ENCODE measurements around the gene KIF1A. TPM values are rescaled to one million over a fixed set of nuclear protein-coding genes. Genes with fewer than 3 reads are reported as not detected.

Gene KIF1A
- polyA plus RNA-seq, 1 donor from 2014 or later, result 63.4 TPM

DNA sequence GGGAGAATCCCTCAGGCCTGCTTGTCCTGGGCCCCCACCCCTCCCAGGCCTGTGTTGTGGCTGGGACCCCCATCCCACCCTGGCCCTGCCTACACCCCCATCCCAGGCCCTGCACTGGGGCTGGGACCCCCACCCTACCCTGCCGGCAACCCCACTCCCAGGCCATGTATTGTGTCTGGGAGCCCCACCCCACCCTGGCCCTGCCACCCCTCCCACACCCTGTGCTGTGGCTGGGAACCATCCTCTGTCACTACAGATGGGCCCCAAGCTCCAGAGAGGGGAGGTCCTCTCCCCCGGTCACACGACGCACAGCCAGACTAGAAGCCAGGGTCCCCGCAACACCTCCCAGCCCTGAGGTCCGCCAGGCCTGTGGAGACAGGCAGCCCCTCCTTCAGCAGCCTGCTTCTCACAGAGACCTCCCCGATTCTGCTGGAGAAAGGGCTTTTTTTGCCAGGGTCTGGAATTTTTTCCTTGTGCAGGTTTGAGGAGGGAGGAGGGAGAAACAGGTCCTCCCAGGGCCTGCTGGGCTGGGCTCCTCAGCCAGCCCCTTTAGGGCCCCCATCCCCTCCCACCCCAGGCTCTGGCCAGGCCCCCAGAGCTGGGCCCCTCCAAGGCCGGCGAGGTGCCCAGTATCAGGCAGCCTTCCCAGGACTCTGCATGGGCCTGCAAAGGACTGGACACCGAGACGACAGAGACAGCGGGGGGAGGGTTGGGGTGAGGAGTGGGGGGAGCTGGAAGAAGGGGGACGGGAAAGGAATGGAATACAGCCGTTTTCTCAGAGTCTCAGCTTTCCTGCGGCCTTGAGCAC is 28.0 kb downstream of the KIF1A start:
- TF ChIP-seq EZH2 (IDR thresholded peaks at IDR 0.05; ENCODE audit: borderline replicate concordance, insufficient read depth, low read length, poor library complexity, severe bottlenecking) (no peak), EP300 (conservative IDR thresholded peaks at IDR 0.05; ENCODE audit: poor library complexity, severe bottlenecking) (no peak), SMC3 (conservative IDR thresholded peaks at IDR 0.05; ENCODE audit: poor library complexity) (no peak), TAF1 (IDR thresholded peaks at IDR 0.05; ENCODE audit: low read depth) (no peak), MXI1 (conservative IDR thresholded peaks at IDR 0.05; ENCODE audit: poor library complexity, severe bottlenecking) (no peak), POLR2AphosphoS5 (IDR thresholded peaks at IDR 0.05) (no peak), RAD21 (conservative IDR thresholded peaks at IDR 0.05) (no peak)
- TF ChIP-seq, protein P1, sequence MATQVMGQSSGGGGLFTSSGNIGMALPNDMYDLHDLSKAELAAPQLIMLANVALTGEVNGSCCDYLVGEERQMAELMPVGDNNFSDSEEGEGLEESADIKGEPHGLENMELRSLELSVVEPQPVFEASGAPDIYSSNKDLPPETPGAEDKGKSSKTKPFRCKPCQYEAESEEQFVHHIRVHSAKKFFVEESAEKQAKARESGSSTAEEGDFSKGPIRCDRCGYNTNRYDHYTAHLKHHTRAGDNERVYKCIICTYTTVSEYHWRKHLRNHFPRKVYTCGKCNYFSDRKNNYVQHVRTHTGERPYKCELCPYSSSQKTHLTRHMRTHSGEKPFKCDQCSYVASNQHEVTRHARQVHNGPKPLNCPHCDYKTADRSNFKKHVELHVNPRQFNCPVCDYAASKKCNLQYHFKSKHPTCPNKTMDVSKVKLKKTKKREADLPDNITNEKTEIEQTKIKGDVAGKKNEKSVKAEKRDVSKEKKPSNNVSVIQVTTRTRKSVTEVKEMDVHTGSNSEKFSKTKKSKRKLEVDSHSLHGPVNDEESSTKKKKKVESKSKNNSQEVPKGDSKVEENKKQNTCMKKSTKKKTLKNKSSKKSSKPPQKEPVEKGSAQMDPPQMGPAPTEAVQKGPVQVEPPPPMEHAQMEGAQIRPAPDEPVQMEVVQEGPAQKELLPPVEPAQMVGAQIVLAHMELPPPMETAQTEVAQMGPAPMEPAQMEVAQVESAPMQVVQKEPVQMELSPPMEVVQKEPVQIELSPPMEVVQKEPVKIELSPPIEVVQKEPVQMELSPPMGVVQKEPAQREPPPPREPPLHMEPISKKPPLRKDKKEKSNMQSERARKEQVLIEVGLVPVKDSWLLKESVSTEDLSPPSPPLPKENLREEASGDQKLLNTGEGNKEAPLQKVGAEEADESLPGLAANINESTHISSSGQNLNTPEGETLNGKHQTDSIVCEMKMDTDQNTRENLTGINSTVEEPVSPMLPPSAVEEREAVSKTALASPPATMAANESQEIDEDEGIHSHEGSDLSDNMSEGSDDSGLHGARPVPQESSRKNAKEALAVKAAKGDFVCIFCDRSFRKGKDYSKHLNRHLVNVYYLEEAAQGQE (IDR thresholded peaks at IDR 0.05; ENCODE audit: borderline replicate concordance), result no peak
- TF ChIP-seq, protein P2, sequence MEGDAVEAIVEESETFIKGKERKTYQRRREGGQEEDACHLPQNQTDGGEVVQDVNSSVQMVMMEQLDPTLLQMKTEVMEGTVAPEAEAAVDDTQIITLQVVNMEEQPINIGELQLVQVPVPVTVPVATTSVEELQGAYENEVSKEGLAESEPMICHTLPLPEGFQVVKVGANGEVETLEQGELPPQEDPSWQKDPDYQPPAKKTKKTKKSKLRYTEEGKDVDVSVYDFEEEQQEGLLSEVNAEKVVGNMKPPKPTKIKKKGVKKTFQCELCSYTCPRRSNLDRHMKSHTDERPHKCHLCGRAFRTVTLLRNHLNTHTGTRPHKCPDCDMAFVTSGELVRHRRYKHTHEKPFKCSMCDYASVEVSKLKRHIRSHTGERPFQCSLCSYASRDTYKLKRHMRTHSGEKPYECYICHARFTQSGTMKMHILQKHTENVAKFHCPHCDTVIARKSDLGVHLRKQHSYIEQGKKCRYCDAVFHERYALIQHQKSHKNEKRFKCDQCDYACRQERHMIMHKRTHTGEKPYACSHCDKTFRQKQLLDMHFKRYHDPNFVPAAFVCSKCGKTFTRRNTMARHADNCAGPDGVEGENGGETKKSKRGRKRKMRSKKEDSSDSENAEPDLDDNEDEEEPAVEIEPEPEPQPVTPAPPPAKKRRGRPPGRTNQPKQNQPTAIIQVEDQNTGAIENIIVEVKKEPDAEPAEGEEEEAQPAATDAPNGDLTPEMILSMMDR (IDR thresholded peaks at IDR 0.05; ENCODE audit: poor library complexity, severe bottlenecking), result no peak
- no peak overlapping the region for H2AFZ ChIP-seq (ENCODE audit: low read depth, low read length)

DNA sequence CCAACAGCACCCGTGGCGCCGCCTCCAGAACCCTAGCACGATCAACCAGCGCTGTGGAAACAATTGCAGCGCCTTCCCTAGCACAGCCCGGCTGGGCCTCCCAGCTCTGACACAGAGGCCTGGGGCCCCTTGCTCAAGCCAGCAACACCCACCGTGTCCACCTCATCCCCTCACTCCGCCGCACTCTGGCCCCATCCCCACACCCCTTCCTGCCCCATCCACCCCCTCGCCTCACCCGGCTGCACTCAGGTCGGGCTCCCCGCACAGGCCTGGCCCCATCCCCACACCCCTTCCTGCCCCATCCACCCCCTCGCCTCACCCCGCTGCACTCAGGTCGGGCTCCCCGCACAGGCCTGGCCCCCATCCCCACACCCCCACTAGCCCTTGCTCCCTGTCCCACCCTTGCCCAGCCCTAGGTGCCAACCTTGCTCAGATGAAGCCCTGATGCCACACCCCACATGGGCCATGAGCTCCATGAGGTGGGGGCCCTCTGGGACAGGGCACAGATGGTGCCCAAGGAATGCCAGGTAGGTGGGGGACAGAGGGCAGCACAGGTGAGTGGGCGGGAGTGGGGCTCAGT is 28.7 kb downstream of the KIF1A start:
- H3K4me3 ChIP-seq (ENCODE audit: low read length), result no peak overlapping the region
- H3F3A ChIP-seq (ENCODE audit: insufficient read depth, low read length, poor library complexity, severe bottlenecking), result no peaks in the 10 kb centered on the region
- no peaks in the 10 kb centered on the region for H3K9me3 ChIP-seq (ENCODE audit: low read length)
- peaks cover 29% of the 10 kb centered on the region for H4K20me1 ChIP-seq (ENCODE audit: insufficient read depth)
- TF ChIP-seq EP300 (conservative IDR thresholded peaks at IDR 0.05; ENCODE audit: poor library complexity, severe bottlenecking), result no peak
- TF ChIP-seq, protein P1 (IDR thresholded peaks at IDR 0.05; ENCODE audit: borderline replicate concordance), result no peak
- TF ChIP-seq, protein P2 (IDR thresholded peaks at IDR 0.05; ENCODE audit: poor library complexity, severe bottlenecking), result no peak
- no peak for TF ChIP-seq EZH2 (IDR thresholded peaks at IDR 0.05; ENCODE audit: borderline replicate concordance, insufficient read depth, low read length, poor library complexity, severe bottlenecking)
- TF ChIP-seq RAD21 (conservative IDR thresholded peaks at IDR 0.05), result no peak
- no peak for TF ChIP-seq MXI1 (conservative IDR thresholded peaks at IDR 0.05; ENCODE audit: poor library complexity, severe bottlenecking)
- TF ChIP-seq TAF1 (IDR thresholded peaks at IDR 0.05; ENCODE audit: low read depth), result no peak
- H3K9me2 ChIP-seq (ENCODE audit: insufficient read depth, low read length), result no peaks in the 10 kb centered on the region
- H2AFZ ChIP-seq (ENCODE audit: low read depth, low read length), result no peak overlapping the region
- H3K9ac ChIP-seq (ENCODE audit: low read length), result no peak overlapping the region
- no peak overlapping the region for H3K27ac ChIP-seq (ENCODE audit: low read length)
- H3K4me2 ChIP-seq (ENCODE audit: low read length), result no peak overlapping the region
- H3K36me3 ChIP-seq (ENCODE audit: insufficient read depth, low read length), result no peaks in the 10 kb centered on the region
- H3K27me3 ChIP-seq (ENCODE audit: insufficient read depth, low read depth, low read length), result no peaks in the 10 kb centered on the region
- H3K79me2 ChIP-seq (replicated peaks; ENCODE audit: insufficient read depth, low read length), result peaks cover 15% of the 10 kb centered on the region

More for the DNA sequence above, 28.0 kb downstream of the KIF1A start:
- H3K79me2 ChIP-seq (replicated peaks; ENCODE audit: insufficient read depth, low read length), result peaks cover 17% of the 10 kb centered on the region
- peaks cover 29% of the 10 kb centered on the region for H4K20me1 ChIP-seq (ENCODE audit: insufficient read depth)
- H3K4me3 ChIP-seq (ENCODE audit: low read length), result no peak overlapping the region
- H3K27me3 ChIP-seq (ENCODE audit: insufficient read depth, low read depth, low read length), result no peaks in the 10 kb centered on the region
- H3K36me3 ChIP-seq (ENCODE audit: insufficient read depth, low read length), result no peaks in the 10 kb centered on the region
- no peaks in the 10 kb centered on the region for H3F3A ChIP-seq (ENCODE audit: insufficient read depth, low read length, poor library complexity, severe bottlenecking)
- H3K4me2 ChIP-seq (ENCODE audit: low read length), result no peak overlapping the region
- no peaks in the 10 kb centered on the region for H3K9me3 ChIP-seq (ENCODE audit: low read length)
- H3K9me2 ChIP-seq (ENCODE audit: insufficient read depth, low read length), result no peaks in the 10 kb centered on the region
- no peak overlapping the region for H3K9ac ChIP-seq (ENCODE audit: low read length)
- no peak overlapping the region for H3K27ac ChIP-seq (ENCODE audit: low read length)
